SHP77 treated with DMSO at 0.1 percent for 48 hours (cell line): Measurements from ENCODE around the gene PTGIS.
A peak's percentile ranks its signal among the peaks of the same experiment; 100 is the strongest.
"Not testable (repeated sequence)": the region's sequence is repeated elsewhere in the genome, so short reads cannot be mapped to it uniquely, and the experiment has no call there.

Source experiments
- DNase-seq: peaks from one replicate; lab custom pipeline; 2025; lab: John Stamatoyannopoulos, UW

Gene PTGIS

DNA sequence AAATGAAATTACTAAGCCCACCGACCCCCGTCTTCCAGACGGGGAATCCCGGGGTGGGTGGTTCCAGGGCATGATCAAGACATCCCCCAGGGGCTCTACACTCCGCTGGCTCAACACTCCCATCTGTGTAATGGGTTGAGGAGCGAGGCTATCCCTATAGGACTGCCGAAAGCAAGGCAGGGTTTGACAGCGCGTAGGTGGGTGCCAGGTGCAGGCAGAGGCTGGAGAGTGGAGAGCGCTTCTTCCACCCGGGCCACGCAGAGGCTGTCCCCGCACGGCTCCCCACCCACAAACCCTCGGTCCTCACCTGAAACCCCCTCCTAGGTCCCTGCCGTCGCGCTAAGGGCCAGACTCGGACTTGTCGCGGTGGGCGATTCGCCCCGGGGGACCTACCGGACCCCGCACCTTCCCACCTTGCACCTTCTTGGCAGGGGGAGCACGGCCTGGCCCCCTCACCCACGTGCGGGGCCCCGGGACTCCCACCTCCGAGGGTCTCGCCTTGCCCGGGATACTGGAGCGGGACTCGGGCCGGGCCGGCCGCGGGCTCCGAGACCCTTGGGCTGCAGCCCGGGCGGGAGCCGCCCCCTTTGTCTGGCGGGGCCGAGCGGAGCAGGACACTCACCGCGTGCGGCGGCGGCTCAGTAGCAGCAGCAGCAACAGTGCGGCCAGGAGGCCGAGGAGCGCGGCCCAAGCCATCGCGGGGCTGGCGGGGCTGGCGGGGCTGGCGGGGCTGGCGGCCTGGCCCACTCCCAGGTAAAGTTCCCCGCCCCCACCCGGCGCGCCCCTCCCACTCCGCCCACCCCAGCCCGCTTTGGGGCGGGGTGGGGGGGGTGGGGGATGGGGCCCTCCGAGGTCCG is at the start of gene PTGIS:
PTGIS (minus strand) TSS at position 717 of the 857 bp plus-strand sequence; CDS start at position 696, 21 bp downstream.
- DNase-seq = no peak

DNA sequence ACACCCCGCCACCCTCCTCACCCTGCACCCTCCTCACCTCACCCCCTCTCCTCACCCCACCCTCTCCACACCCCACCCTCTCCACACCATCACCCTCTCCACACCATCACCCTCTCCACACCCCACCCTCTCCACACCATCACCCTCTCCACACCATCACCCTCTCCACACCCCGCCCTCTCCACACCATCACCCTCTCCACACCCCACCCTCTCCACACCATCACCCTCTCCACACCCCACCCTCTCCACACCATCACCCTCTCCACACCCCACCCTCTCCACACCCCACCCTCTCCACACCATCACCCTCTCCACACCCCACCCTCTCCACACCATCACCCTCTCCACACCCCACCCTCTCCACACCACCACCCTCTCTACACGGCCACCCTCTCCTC is 49.5 kb upstream of the PTGIS start:
- not testable (repeated sequence) for DNase-seq

DNA sequence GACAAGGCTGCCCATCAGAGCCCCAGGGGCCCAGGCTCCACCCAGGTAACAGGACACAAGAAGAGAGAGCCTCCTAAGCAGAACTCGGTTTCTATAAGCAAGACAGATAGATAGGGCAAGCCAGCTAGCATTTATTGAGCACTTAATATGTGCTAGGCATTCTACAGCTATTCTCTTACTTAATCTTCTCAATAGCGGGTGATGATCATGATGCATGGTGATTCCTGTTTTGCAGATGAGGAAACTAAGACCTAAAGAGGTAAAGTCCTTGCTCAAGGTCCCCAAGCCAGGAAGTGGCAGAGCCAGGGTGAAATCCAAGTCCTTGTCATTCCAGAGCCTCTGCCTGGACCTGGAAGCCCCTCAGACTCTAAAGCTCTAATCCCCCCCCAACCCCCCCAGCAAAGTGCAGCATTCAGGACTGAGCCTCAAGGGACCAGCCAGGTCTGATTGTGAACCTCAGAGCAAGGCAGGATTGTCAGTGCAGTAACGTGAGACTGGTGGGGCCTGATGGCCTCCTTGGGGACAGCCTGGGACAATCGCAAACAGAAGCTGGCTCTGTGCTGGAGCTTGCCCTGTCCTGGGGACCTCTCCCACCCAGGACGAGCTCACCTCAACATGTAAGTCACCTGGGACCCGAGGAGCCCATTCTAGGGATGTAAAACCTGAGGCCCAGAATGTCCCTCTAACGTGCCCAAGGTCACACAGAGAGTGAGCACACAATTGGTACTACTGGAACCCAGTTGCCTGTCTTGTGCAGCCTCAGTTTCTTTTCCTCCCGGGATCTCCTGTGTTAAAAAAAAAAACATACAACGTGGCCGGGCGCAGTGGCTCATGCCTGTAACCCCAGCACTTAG is 48.4 kb upstream of the PTGIS start:
- no peak for DNase-seq

DNA sequence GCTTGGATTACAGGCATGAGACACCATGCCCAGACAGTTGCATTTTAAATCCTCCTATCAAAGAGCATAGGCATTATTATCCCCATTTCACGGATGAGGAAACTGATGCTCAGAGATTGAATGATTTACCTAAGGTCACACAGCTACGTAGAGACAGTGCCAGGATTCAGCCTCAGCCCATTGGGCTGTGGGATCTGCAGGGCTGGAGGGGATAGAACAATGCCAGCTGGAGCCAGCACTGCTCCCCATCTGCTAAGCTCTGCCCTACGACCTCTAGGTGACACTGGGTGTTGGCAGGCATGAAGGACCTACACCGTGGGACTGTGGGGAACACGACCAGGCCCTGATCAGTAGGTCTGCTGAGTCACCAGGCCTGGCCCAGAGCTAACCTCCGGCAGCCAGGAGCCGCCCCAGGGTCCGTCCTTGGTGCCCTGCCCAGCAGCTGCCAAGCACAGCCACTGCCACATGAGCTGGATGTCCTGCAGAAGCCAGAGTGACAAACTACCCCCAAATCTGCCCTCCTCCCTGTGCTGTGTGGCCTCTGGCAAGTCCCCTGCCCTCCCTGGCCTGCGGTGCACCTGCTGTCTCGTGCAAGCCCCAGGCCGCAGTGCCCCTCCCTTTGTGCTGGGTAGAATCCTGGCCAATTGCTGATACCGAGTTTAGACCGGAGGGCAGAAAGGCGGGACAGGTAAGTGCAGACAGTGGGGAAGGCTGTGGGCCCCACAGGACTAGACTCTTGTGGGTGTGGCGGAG is 47.6 kb upstream of the PTGIS start:
- DNase-seq = no peak

DNA sequence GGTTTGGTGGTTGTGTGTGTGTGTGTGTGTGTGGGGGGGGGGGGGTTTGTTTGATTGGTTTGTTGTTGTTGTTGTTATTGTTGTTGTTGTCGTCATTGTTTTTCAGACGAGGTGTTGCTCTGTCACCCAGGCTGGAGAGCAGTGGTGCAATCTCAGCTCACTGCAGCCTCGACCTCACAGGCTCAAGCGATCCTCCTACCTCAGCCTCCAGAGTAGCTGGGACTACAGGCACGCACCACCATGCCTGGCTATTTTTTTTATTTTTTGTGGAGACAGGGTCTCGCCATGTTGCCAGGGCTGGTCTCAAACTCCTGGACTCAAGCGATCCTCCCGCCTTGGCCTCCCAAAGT is 47.1 kb upstream of the PTGIS start:
- not testable (repeated sequence) for DNase-seq

DNA sequence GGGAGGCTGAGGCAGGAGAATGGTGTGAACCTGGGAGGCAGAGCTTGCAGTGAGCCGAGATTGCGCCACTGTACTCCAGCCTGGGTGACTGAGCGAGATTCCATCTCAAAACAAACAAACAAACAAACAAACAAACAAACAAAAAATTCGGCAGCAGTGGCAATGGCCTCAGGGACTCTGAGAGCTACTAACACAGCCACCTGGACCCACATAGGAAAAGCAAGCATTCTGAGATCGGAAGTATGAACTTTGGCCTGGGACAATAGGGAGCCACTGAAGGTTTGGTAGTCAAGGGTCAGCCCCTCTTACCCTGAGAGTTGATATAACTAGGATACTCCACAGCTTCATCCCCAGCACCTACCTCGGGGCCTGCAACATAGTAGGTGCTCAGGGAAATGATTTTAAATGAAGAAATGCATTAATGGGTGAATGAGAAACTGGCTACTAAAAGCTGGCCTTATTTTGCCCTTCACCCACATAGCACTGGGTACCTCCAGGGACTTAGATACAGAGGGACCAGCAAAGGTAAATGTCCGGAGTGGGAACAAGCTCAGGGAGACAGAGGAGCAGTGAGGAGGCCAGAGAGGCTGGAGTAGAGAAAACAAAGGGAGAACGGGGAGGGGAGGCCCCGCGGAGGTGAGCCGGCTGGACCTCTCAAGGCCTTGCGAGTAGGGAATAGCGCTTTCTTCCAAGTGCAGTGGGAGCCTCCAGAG is 46.6 kb upstream of the PTGIS start:
- DNase-seq = no peak

DNA sequence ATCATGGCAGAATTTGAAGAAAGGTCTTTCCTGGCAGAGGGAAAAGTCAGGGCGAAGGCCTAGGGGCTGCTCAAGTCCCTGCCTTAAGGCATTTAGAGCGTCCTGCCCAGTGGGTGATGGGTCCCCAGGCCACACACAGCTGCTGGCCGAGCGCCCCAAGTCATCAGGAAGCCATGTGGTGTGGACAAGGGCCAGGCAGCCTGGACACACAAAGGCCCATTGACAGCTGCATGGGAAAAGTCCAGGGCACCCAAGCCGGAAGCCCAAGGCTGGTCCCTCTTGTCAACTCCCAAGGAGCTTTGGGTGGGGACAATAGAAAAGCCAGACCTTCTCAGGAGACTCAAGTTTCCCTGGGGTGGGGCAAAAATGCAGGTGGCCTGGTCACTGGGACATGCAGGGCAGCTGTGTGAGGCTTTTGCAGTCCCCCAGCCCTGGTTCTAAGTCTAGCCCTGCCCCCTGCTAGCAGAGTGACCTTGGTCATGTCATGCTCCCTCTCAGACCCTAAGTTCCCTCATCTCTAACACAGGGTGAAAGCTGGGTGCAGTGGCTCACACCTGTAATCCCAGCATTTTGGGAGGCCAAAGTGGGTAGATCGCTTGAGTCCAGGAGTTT is 44.3 kb upstream of the PTGIS start:
- no peak for DNase-seq

DNA sequence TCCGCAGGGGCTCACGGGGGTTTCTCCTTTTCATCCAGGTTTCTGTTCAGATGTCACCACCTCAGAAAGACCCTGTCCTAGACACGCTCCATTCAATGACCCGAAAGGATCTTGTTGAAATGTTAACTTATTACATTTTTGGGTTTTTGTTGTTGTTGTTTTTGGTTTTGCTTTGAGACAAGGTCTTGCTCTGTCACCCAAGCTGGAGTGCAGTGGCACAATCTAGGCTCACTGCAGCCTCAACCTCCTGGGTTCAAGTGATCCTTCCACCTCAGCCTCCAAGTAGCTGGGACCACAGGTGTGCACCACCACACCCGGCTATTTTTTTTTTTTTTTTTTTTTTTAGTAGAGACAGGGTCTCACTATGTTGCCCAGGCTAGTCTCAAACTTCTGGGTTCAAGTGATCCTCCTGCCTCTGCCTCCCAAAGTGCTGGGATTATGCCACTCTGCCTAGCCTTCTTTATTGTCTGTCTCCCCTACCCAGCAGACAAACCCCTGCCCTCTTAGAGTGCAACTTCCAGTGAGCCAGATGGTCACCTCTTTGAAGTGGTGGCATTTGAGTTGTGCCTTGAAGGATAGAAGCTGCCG is 43.7 kb upstream of the PTGIS start:
- not testable (repeated sequence) for DNase-seq

DNA sequence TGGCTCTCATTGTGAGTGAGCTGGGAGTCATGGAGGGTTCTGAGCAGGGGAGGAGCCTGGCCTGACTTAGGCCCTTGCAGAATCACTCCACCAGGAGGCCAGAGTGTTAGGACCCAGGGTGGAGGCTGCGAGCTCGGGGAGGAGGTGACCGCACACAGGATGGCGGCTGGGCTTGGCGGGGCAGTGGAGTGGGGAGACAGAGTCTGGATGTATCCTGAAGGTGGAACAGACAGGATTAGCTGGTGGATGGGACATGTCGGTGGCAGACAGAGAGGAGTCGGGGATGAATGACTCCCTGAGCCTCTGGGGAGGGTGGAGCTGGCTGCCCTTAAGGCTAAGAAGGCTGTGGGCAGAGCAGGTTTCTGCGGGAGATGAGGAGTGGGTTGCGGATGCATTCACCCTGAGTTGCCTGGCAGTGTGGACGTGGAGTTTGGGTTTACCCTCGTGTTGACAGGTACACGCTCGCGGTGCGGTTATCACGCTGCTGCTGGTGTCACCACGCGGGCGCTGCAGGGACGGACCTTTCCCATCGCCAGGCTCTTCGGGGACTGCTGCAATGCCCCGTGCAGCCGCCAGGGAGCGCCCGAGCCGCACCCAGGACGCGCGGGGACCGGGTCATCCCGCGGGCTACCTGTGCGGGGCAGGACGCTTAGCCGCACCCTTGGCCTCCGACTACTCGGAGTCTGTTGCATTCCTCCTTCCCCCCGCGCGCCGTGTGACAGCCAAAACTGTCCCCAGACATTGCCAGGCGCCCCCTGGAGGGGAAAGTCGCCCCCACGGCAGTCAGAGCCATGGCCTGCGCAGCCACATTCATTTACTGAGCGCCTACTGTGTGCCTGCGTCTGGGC is 43.0 kb upstream of the PTGIS start:
- DNase-seq = peak; percentile 57

DNA sequence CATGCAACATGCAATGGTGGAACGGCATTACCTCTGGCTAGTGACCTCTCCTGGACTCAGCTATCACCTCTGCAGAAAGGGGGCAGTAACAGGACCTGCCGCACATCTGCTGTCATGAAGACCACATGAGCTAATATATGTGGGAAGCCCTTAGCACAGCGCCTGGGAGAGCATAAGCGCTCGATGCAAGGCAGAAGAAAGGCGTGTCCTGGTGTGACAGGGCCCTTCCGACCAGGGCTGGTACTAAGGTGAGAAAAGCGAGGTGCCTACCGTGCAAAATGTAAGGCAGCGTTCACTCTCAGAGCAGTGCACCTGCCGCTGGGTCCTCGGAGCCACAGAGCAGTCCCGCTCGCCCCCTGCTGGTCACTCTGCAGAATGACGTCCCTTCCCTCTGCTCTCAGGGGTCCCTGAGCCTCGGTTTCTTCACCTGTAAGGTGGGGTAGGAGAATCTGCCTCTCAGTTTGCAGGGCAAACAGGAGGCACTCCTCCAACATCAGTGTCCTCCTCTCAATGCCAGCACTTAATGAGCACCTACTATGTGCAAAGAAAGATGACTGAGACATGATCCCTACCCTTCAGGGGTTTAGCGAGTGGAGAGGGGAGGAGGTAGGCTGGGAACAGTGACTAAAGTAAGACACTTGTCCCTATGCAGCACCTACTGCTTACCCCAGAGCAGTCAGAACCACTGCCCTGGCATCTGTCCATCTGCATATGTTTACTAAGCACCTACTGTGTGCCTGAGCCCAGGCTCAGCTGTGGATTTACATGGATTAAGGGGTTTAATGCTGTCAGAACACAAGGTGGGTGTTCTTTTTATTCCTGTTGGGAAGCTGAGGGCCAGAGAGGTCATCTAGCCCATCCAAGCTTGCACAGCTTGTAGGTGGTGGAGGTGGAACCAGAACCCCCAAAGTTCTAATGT is 41.1 kb upstream of the PTGIS start:
- DNase-seq = peak; percentile 61

DNA sequence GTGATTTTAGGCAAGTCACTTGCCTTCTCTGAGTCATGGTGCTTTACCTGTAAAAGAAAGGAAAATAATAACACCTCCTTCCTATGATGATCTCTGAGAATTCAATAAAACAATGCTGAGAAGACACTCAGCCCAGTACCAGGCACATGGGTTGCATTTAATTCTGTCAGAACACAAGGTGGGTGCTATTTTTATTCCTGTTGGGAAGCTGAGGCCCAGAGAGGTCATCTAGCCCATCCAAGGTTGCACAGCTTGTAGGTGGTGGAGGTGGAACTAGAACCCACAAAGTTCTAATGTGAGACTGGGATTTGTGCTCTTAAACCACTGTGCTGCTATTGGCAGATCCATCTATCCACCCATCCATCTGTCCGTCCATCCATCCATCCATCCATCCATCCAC is 39.6 kb upstream of the PTGIS start:
- DNase-seq = no peak

DNA sequence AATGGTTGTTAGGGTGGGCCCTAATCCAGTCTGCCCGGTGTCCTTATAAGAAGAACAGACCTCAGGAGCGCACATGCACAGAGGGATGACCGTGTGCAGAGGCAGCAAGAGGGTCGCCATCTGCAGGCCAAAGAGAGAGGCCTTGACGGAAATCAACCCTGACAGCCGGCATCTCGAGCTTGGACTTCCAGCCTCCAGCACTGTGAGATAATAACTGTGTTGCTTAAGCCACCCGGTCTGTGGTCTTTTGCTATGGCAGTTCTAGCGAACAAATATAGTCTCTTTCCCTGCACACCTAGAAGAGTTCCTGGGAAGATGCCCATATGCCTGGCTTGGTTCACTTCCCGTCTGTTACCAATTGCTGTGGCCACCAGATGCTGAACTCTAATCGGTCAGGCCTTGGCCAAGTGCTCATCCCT is 35.3 kb upstream of the PTGIS start:
- DNase-seq = no peak

DNA sequence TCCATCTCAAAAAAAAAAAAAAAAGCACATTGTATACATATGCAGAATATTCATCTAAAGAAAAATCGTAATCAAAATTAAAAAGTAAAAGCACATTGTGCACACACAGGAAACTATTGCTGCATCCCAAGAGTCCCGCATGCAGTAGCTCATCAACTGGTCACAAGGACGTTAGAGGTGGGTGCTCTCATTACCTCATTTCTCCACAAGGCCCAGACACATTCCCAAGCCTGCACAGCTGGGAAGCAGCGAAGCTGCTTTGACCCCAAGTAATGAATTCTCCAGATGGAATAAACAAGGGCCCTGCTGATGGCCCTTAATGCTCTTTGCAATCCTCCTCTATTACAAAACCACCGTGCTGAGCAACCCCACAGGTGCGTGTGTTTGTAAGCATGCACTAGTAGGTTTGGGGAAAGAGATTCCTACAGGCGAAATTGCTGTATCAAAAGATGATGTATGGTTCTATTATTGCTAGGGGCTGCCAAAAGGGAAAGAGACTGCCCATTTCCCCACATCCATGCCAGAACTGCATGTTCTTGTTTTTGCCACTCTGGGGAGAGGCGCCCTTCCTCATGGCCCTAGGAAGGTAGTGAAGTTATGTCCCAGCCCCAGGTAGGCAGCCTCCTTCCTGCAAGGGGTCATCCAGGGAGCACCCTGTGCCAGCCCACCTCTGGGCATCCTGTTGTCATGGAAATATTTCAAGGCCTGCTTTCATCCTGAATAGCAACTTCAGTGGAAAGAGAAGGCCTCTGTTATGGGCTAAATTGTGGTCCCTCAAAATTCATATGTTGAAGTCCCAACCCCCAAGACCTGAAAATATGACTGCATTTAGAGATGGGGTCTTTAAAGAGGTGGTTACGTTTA is 34.6 kb upstream of the PTGIS start:
- no peak for DNase-seq

DNA sequence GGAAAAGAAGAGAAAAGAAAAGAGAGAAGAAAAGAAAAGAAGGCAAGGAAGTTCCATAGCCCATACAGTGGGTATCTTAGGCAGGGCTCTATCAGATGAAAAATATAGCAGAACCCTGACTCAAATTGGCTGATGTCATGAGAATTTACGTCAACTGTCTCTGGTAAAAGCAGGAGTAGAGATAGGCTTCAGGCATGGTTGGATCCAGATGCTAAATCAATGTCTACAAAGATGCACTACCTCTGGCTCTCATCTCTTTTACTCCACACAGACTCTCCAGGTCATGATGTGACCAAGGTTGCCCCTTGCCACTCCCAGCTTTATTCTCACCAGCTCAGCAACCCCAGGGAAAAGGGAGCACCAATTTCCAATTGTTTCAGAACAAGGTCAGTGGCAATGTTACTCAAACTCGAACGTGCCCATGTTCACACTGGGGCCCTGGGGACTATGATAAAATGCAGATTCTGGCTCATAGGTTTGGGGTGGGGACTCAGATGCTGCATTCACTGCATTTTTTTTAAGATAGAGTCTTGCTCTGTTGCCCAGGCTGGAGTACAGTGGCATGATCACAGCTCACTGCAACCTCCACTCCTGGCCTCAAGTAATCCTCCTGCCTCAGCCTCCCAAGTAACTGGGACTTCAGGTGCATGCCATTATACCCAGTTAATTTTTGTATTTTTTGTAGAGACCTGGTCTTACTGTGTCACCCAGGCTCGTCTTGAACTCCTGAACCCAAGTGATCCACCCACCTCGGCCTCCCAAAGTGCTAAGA is 33.4 kb upstream of the PTGIS start:
- DNase-seq = no peak

DNA sequence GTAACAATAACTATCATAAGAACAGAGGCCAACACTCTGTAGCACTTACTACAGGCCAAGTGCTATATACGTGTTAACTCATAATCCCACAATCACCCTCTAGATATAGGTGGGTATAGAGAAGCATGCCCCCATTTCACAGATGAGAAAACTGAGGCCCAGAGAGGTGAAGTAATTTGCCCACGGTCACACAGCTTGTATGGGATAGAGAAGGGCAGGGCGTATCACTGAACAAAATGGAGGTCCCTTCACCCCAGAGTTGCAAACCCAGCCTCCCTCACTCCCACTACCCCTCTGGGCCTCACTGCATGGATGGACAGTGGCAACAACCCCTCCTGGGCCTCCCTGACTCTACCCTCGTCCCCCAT is 31.8 kb upstream of the PTGIS start:
- no peak for DNase-seq

DNA sequence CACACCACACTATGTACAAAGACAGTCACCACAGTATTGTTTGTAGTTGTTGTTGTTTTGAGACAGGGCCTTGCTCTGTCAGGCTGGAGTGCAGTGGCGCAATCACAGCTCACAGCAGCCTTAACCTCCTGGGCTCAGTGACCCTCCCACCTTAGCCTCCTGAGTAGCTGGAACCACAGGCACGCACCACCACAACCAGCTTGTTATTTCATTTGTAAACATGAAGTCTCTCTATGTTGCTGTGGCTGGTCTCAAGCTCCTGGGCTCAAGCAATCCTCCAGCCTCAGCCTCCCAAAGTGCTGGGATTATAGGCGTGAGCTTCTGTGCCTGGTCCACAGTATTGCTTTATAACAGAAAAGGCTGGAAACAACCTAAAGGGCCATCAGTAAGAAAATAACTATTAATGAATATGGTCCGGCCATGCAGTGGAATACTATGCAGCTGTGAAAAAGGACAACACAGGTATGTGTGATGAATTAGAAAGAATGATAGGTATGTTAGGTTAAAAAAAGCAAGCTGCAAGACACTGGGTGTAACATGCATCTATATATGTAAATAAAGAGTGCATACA is 30.0 kb upstream of the PTGIS start:
- DNase-seq = no peak
